Stomach (tissue), 9 donors: ENCODE results near the gene DYSF. TPM values are rescaled to one million over a fixed set of nuclear protein-coding genes. Genes with fewer than 3 reads are reported as not detected.

Source experiments
- DNase-seq, 2 donors: peaks; one replicate each; pipeline versions ENCODE4 v3.0.0 to v3.0.0-alpha.2; 2013 to 2019
- H3K27ac ChIP-seq, 5 donors: fragments of 200-600 bp in 4 of 5; sonication (generic) in 4 of 5; one replicate each; pipeline ENCODE4 v1.5.1; 2013 to 2019; ENCODE audit warnings: mild to moderate bottlenecking in 1 of 5, moderate library complexity in 1 of 5
- H3K27me3 ChIP-seq, 3 donors: fragments of 200-600 bp; sonication (generic); one replicate each; pipeline ENCODE4 v1.5.1; 2017 to 2019; ENCODE audit warnings: mixed run types in 1 of 3
- H3K36me3 ChIP-seq, 4 donors: fragments of 200-600 bp; sonication (generic); 1 replicate in 3 of 4; 2 replicates in 1 of 4; pipeline ENCODE4 v1.5.1; 2016 to 2019
- H3K4me1 ChIP-seq, 4 donors: fragments of 200-600 bp; sonication (generic); one replicate each; pipeline ENCODE4 v1.5.1; 2016 to 2019
- H3K4me3 ChIP-seq, 4 donors: fragments of 200-600 bp; sonication (generic) in 3 of 4; one replicate each; pipeline ENCODE4 v1.5.1; 2016 to 2019; ENCODE audit warnings: mild to moderate bottlenecking in 1 of 4
- H3K9me3 ChIP-seq, 4 donors: fragments of 200-600 bp; sonication (generic); one replicate each; pipeline ENCODE4 v1.5.1; 2016 to 2019
- CTCF ChIP-seq, 7 experiments: fragments of 450-650 bp in 4 of 7; fragments of 200-600 bp in 3 of 7; sonication (generic) in 3 of 7; IDR thresholded peaks; one replicate each; pipeline ENCODE4 v1.5.1; 2016 to 2019; ENCODE audit warnings: antibody characterized with exemption in 7 of 7, control low read depth in 2 of 7, mild to moderate bottlenecking in 1 of 7
- EP300 ChIP-seq: sonication (generic); formaldehyde crosslinking; IDR thresholded peaks from one replicate; pipeline ENCODE4 v1.6.1; 2017; ENCODE audit warnings: antibody characterized with exemption
- POLR2A ChIP-seq, 4 donors: fragments of 450-650 bp; IDR thresholded peaks; one replicate each; pipeline ENCODE4 v1.6.1; 2016; ENCODE audit warnings: antibody characterized with exemption in 4 of 4, control low read depth in 2 of 4, mild to moderate bottlenecking in 1 of 4, moderate library complexity in 1 of 4
- POLR2AphosphoS5 ChIP-seq, 3 donors: sonication (generic); formaldehyde crosslinking; IDR thresholded peaks; one replicate each; pipeline ENCODE4 v1.6.1; 2016; ENCODE audit warnings: antibody characterized with exemption in 3 of 3
- WGBS, 5 donors: extraction: QIAGEN DNeasy Blood & Tissue Kit in 3 of 5; methylation state at CpG; one replicate each; pipeline versions ENCODE4 v1.1.5 to v1.1.7; 2013 to 2018; 5-methylcytosine and 5-hydroxymethylcytosine counted together
- intact Hi-C: fragments of 100-400 bp; cut with DNase I; formaldehyde crosslinking; loops from one replicate; pipeline ENCODE4 v1.15.1; 2023; ENCODE audit warnings: low total_unique reads
- polyA plus RNA-seq, 3 donors: library from polyadenylated mRNA; stranded (reverse); fragments of 200-250 nt; gene quantifications; one replicate each; pipeline ENCODE4 v1.2.3, GENCODE V29; 2013
- total RNA-seq, 5 donors: library from RNA; depleted of rRNA; stranded (reverse); fragments of >200 nt; gene quantifications; one replicate each; pipeline versions ENCODE4 v1.1.0 to v1.2.3, GENCODE V29; 2014 to 2016
- donor health status: healthy with polysubstance abuse.
- donor health status: Bipolar disorder and iron deficiency.
- donor health status: healthy.

The DYSF gene
- total and polyA plus RNA-seq, 8 donors: 2.1 to 13.4 (median 6.1) TPM

- Histone ChIP-seq H3K4me1 (no peaks in the 10 kb centered on the region), H3K27ac (no peak overlapping the region), H3K9me3 (no peaks in the 10 kb centered on the region), H3K4me3 (no peak overlapping the region), H3K36me3 (peaks cover 0 to 7% (median 2%) of the 10 kb centered on the region in 4 donors), H3K27me3 (no peaks in the 10 kb centered on the region)
- no peak for TF ChIP-seq EP300
- no peak for TF ChIP-seq CTCF (IDR thresholded peaks at IDR 0.05)
- no peak for TF ChIP-seq POLR2A (IDR thresholded peaks at IDR 0.05)
- no peak for TF ChIP-seq POLR2AphosphoS5 (IDR thresholded peaks at IDR 0.05)
- 89 to 96% (median 95%) methylated on average over 1 of the region's 1 CpG for WGBS, 5 donors
- no peak for DNase-seq
- intact Hi-C loops: no loop called here
Measured at GRCh38 chr2:71446505-71446904, 6.9 kb upstream of the DYSF start.

DNA sequence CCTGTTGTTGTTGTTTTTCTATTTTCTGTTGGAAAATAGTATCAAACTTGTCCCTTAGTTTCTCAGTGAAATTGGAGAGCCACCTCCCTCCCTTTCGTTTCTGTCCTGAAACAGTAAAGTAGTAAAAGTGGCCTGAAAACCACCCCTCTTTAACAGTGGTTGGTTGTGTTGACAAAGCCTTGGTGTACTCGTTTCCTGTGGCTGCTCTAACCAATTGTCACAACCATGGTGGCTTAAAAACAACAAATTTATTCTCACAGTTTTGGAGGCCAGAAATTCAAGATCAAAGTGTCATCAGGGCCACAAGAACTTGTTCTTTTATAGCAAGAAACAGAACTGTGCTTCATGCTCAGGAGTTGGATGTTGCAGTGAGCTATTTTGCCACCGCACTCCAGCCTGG lies 4.0 kb upstream of the DYSF start:
- Histone ChIP-seq H3K36me3 (peaks cover 0 to under 1% (median 0%) of the 10 kb centered on the region in 4 donors), H3K27ac (no peak overlapping the region), H3K27me3 (peaks cover 0 to 18% (median 12%) of the 10 kb centered on the region in 3 donors), H3K4me1 (peaks cover 9 to 24% (median 16%) of the 10 kb centered on the region in 4 donors), H3K4me3 (no peak overlapping the region), H3K9me3 (no peaks in the 10 kb centered on the region)
- WGBS, 5 donors: 52 to 76% (median 60%) methylated on average over 3 of the region's 3 CpGs
- DNase-seq: no peak
- TF ChIP-seq POLR2AphosphoS5 (IDR thresholded peaks at IDR 0.05): no peak
- TF ChIP-seq POLR2A (IDR thresholded peaks at IDR 0.05): no peak
- no peak for TF ChIP-seq EP300
- TF ChIP-seq CTCF (IDR thresholded peaks at IDR 0.05): no peak
- intact Hi-C loops: no loop called here

DNA sequence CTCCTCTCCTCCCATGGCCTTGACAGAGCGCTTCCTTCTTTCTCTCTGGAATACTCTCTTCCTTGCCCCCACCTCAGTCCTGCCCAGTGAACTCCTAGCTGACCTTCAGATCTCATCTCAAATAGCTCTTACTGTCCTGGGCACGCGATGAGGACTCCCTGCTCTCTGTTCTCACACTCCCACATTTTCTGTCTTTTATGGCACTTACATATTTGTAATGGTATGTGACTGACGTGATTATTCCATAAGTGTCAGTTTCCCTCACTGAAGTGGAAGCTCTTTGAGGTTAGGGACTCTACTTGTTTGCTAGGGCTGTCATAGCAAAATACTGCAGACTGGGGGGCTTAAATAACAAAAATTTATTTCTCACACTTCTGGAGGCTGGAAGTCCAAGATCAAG lies 1.7 kb upstream of the DYSF start:
- Histone ChIP-seq H3K27ac (peak overlapping the region in 2 of 5 donors; percentile 68 to 80), H3K9me3 (no peaks in the 10 kb centered on the region), H3K4me1 (peaks cover 28 to 47% (median 36%) of the 10 kb centered on the region in 4 donors), H3K36me3 (no peaks in the 10 kb centered on the region), H3K27me3 (peaks cover 0 to 27% (median 16%) of the 10 kb centered on the region in 3 donors), H3K4me3 (no peak overlapping the region)
- TF ChIP-seq POLR2AphosphoS5 (IDR thresholded peaks at IDR 0.05) (no peak), POLR2A (IDR thresholded peaks at IDR 0.05) (no peak), EP300 (no peak), CTCF (IDR thresholded peaks at IDR 0.05) (no peak)
- WGBS, 5 donors: 90 to 93% (median 92%) methylated on average over 4 of the region's 4 CpGs
- intact Hi-C loops: no loop called here
- no peak for DNase-seq

GRCh38 chr2:71452565-71452964 lies 796 bp upstream of the DYSF start:
- WGBS, 5 donors: 15 to 27% (median 20%) methylated on average over 2 of the region's 2 CpGs
- Histone ChIP-seq H3K36me3 (no peaks in the 10 kb centered on the region), H3K27me3 (peaks cover 0 to 27% (median 16%) of the 10 kb centered on the region in 3 donors), H3K4me1 (peaks cover 28 to 55% (median 41%) of the 10 kb centered on the region in 4 donors), H3K27ac (peak overlapping the region in 2 of 5 donors; percentile 68 to 80), H3K9me3 (no peaks in the 10 kb centered on the region), H3K4me3 (peak overlapping the region in 1 of 4 donors; percentile 59)
- intact Hi-C loops: no loop called here
- DNase-seq: peak in 1 of 2 donors; percentile 33
- no peak for TF ChIP-seq POLR2AphosphoS5 (IDR thresholded peaks at IDR 0.05)
- TF ChIP-seq EP300: no peak
- no peak for TF ChIP-seq POLR2A (IDR thresholded peaks at IDR 0.05)

DNA sequence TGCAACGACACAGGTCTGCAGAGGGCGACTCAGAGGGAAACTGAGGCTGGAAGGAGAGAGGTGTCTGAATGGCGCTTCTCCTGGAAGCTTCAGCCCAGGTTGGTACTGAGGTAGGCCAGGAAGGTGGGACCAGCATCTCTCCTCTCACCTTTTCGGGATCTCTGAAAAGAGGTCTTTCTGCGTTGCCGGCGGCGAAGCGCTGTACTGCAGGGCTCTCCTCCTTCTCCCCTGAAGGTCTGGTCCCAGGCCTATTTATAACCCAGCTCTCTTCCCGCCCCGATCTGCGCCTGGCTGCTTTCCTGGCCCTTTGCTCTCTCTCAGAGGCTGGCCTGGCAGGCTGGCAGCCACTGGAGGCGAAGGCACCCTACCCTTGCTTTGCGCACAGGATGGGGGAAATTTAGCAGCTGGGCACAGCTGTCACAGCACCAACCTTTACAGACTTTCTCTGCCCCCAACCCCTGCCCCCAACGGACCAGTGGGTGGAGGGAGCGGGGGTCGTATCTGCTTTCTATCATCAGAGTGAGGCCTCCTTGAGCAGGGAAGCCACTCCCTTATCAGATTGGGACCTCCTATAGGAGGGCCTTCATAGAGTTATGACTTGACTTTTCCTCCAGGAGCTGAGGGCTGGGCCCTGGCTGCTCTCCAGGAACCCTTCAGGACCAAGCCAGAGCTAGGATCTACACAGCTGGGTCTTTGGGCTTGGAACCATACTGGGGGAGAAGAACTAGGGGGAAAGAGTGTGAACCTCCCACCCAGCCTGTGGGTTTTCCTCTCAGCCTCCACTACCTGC lies 1.1 kb downstream of the DYSF start:
- peak overlapping the region in 4 of 5 donors; percentile 65 to 80 (median 70) for H3K27ac ChIP-seq
- no peak for TF ChIP-seq EP300
- no peak for TF ChIP-seq CTCF (IDR thresholded peaks at IDR 0.05)
- TF ChIP-seq POLR2AphosphoS5 (IDR thresholded peaks at IDR 0.05): no peak
- TF ChIP-seq POLR2A (IDR thresholded peaks at IDR 0.05): no peak

More for the DNA sequence above, 1.1 kb downstream of the DYSF start:
- peaks cover 28 to 74% (median 55%) of the 10 kb centered on the region in 4 donors for H3K4me1 ChIP-seq
- DNase-seq: peak in 1 of 2 donors; percentile 51
- no peaks in the 10 kb centered on the region for H3K9me3 ChIP-seq
- H3K4me3 ChIP-seq: peak overlapping the region; percentile 54 to 64 (median 61)
- 30 to 46% (median 39%) methylated on average over 15 to 17 of the region's 17 CpGs for WGBS, 5 donors
- no peaks in the 10 kb centered on the region for H3K36me3 ChIP-seq
- intact Hi-C loops: no loop called here
- H3K27me3 ChIP-seq: peaks cover 0 to 27% (median 16%) of the 10 kb centered on the region in 3 donors
